CD4-positive, alpha-beta T cell treated with Interleukin-21 for 1 hour (primary cell): ENCODE data around the gene SYT7.
"Not testable (repeated sequence)": the region's sequence is repeated elsewhere in the genome, so short reads cannot be mapped to it uniquely, and the experiment has no call there.

Source experiments
- DNase-seq: peaks from one replicate; pipeline ENCODE4 v3.0.0-alpha.2; 2020

Gene SYT7

GRCh38 chr11:61494381-61494961, 86.4 kb downstream of the SYT7 start:
- no peak for DNase-seq

GRCh38 chr11:61491736-61492395, 89.0 kb downstream of the SYT7 start:
- DNase-seq, result no peak

GRCh38 chr11:61489833-61490721, 90.8 kb downstream of the SYT7 start:
- no peak for DNase-seq

GRCh38 chr11:61488651-61489291, 92.1 kb downstream of the SYT7 start:
- DNase-seq, result no peak

GRCh38 chr11:61487342-61488025, 93.4 kb downstream of the SYT7 start:
- no peak for DNase-seq

GRCh38 chr11:61486779-61487178, 94.1 kb downstream of the SYT7 start:
- DNase-seq, result no peak

- no peak for DNase-seq
Measured at GRCh38 chr11:61486011-61486620, 94.8 kb downstream of the SYT7 start.

- no peak for DNase-seq
Measured at GRCh38 chr11:61485080-61485479, 95.8 kb downstream of the SYT7 start.

GRCh38 chr11:61484541-61484940, 96.3 kb downstream of the SYT7 start:
- DNase-seq, result no peak

- DNase-seq, result no peak
Measured at GRCh38 chr11:61482513-61482912, 98.4 kb downstream of the SYT7 start.

GRCh38 chr11:61481806-61482205, 99.1 kb downstream of the SYT7 start:
- no peak for DNase-seq

- no peak for DNase-seq
Measured at GRCh38 chr11:61480994-61481335, 99.9 kb downstream of the SYT7 start.

- DNase-seq, result no peak
Measured at GRCh38 chr11:61480261-61480993, 100.4 kb downstream of the SYT7 start.

- DNase-seq, result not testable (repeated sequence)
Measured at GRCh38 chr11:61479360-61480058, 101.4 kb downstream of the SYT7 start.

- peak; percentile 43 for DNase-seq
Measured at GRCh38 chr11:61477727-61478148, 103.1 kb downstream of the SYT7 start.

- DNase-seq, result no peak
Measured at GRCh38 chr11:61477126-61477525, 103.8 kb downstream of the SYT7 start.

GRCh38 chr11:61476371-61476770, 104.5 kb downstream of the SYT7 start:
- DNase-seq, result no peak

GRCh38 chr11:61475433-61475832, 105.4 kb downstream of the SYT7 start:
- no peak for DNase-seq

- DNase-seq, result no peak
Measured at GRCh38 chr11:61474013-61474643, 106.7 kb downstream of the SYT7 start.

- DNase-seq, result no peak
Measured at GRCh38 chr11:61473370-61474012, 107.4 kb downstream of the SYT7 start.
